ENCODE data around the gene CDADC1. TPM values are rescaled to one million over a fixed set of nuclear protein-coding genes. Genes with fewer than 3 reads are reported as not detected.

CDADC1 gene
- total and polyA plus RNA-seq, 4 donors = 3.0 to 6.1 (median 4.5) TPM

DNA sequence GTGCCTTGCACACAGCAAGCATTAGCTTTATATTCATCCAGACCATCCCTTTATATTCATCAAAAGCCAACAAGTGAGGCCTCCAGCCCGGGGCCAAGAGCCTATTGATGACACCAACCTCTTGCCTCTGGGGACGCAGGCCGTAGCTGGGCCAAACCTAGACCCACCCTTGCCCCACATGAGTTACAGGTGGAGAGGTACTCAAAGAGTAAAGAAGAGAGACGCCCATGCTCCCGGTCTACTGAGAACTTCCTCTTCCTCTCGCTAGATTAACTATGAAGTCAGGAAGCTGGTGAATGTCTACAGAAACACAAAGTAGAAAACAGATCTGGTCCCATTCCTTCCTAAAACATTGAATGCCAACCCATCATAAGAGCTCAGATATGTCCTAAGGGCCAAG, 31.4 kb upstream of the CDADC1 start:
- Histone ChIP-seq H3K27ac (ENCODE audit: low read depth in 1 of 2, low read length in 2 of 2) (no peak overlapping the region), H3K27me3 (ENCODE audit: control insufficient read depth in 4 of 4, insufficient read depth in 4 of 4, low read length in 3 of 4) (peaks cover 0 to 3% (median 0%) of the 10 kb centered on the region in 4 donors), H3K4me1 (ENCODE audit: control insufficient read depth in 4 of 4, insufficient read depth in 4 of 4, low read length in 3 of 4) (peaks cover 5 to 29% (median 19%) of the 10 kb centered on the region in 4 donors), H3K4me3 (ENCODE audit: low read depth in 1 of 3, low read length in 3 of 3) (no peak overlapping the region), H3K36me3 (ENCODE audit: control insufficient read depth in 4 of 4, insufficient read depth in 3 of 4, low read depth in 1 of 4, low read length in 3 of 4) (peaks cover 0 to 2% (median 0%) of the 10 kb centered on the region in 4 donors), H3K9ac (ENCODE audit: low read depth in 1 of 2, low read length in 2 of 2) (no peak overlapping the region), H3K9me3 (ENCODE audit: control insufficient read depth in 4 of 4, low read length in 3 of 4) (peaks cover 0 to 3% (median 0%) of the 10 kb centered on the region in 4 donors)
- WGBS = 90% methylated on average over 6 of the region's 6 CpGs
- TF ChIP-seq RXRA (IDR thresholded peaks at IDR 0.05) (no peak), EGR1 (IDR thresholded peaks at IDR 0.05; ENCODE audit: low read depth in 2 of 2) (no peak), JUND (IDR thresholded peaks at IDR 0.05) (no peak), FOXA2 (IDR thresholded peaks at IDR 0.05) (no peak), YY1 (IDR thresholded peaks at IDR 0.05) (no peak), TAF1 (conservative IDR thresholded peaks at IDR 0.05) (no peak), SP1 (IDR thresholded peaks at IDR 0.05) (no peak), FOXA1 (IDR thresholded peaks at IDR 0.05) (no peak), HNF4G (IDR thresholded peaks at IDR 0.05) (no peak), RAD21 (IDR thresholded peaks at IDR 0.05) (no peak), NR2F2 (IDR thresholded peaks at IDR 0.05) (no peak)
- TF ChIP-seq, protein P1, sequence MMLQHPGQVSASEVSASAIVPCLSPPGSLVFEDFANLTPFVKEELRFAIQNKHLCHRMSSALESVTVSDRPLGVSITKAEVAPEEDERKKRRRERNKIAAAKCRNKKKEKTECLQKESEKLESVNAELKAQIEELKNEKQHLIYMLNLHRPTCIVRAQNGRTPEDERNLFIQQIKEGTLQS (IDR thresholded peaks at IDR 0.05) = no peak
- TF ChIP-seq, protein P2, sequence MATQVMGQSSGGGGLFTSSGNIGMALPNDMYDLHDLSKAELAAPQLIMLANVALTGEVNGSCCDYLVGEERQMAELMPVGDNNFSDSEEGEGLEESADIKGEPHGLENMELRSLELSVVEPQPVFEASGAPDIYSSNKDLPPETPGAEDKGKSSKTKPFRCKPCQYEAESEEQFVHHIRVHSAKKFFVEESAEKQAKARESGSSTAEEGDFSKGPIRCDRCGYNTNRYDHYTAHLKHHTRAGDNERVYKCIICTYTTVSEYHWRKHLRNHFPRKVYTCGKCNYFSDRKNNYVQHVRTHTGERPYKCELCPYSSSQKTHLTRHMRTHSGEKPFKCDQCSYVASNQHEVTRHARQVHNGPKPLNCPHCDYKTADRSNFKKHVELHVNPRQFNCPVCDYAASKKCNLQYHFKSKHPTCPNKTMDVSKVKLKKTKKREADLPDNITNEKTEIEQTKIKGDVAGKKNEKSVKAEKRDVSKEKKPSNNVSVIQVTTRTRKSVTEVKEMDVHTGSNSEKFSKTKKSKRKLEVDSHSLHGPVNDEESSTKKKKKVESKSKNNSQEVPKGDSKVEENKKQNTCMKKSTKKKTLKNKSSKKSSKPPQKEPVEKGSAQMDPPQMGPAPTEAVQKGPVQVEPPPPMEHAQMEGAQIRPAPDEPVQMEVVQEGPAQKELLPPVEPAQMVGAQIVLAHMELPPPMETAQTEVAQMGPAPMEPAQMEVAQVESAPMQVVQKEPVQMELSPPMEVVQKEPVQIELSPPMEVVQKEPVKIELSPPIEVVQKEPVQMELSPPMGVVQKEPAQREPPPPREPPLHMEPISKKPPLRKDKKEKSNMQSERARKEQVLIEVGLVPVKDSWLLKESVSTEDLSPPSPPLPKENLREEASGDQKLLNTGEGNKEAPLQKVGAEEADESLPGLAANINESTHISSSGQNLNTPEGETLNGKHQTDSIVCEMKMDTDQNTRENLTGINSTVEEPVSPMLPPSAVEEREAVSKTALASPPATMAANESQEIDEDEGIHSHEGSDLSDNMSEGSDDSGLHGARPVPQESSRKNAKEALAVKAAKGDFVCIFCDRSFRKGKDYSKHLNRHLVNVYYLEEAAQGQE (IDR thresholded peaks at IDR 0.05) = no peak
- DNase-seq (ENCODE audit: low spot score) = no peak

DNA sequence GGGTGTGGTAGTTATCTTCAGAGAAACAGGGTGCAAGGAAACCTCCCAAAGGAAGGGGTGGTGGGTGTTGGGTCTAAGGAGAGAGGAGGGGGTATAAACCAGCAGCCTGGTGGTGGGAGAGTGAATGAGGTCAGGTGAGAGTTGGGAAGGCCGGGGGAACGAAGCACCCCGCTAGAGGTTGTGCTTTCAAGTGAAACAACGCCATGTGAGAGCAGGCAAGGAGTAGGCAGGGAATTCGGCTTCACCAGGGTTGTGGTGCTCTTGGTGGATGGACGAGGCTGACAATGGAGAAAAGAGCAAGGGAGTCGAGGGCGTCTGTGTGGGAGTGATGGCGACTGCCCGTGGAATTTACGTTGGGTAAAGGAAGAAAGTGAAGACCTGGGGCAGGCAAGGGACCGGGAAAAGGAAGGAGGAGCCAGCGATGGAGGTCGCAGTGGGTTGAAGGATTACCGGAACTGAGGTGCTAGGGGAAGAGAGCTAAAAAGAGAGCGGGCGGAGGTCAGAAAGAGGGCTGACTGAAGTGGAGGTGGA, 29.7 kb upstream of the CDADC1 start:
- Histone ChIP-seq H3K9ac (ENCODE audit: low read depth in 1 of 2, low read length in 2 of 2) (no peak overlapping the region), H3K36me3 (ENCODE audit: control insufficient read depth in 4 of 4, insufficient read depth in 3 of 4, low read depth in 1 of 4, low read length in 3 of 4) (no peaks in the 10 kb centered on the region), H3K27ac (ENCODE audit: low read depth in 1 of 2, low read length in 2 of 2) (no peak overlapping the region), H3K27me3 (ENCODE audit: control insufficient read depth in 4 of 4, insufficient read depth in 4 of 4, low read length in 3 of 4) (peaks cover 0 to 3% (median 0%) of the 10 kb centered on the region in 4 donors), H3K4me3 (ENCODE audit: low read depth in 1 of 3, low read length in 3 of 3) (no peak overlapping the region), H3K4me1 (ENCODE audit: control insufficient read depth in 4 of 4, insufficient read depth in 4 of 4, low read length in 3 of 4) (peaks cover 5 to 29% (median 19%) of the 10 kb centered on the region in 4 donors), H3K9me3 (ENCODE audit: control insufficient read depth in 4 of 4, low read length in 3 of 4) (peaks cover 0 to 3% (median 0%) of the 10 kb centered on the region in 4 donors)
- no peak for DNase-seq (ENCODE audit: low spot score)
- TF ChIP-seq GABPA (IDR thresholded peaks at IDR 0.05 in 1 of 2, conservative IDR thresholded peaks at IDR 0.05 in 1 of 2) (no peak), JUND (IDR thresholded peaks at IDR 0.05) (no peak), FOXA2 (IDR thresholded peaks at IDR 0.05) (no peak), HNF4A (conservative IDR thresholded peaks at IDR 0.05) (no peak), SP1 (IDR thresholded peaks at IDR 0.05) (no peak), HNF4G (IDR thresholded peaks at IDR 0.05) (no peak)
- TF ChIP-seq, protein P3, sequence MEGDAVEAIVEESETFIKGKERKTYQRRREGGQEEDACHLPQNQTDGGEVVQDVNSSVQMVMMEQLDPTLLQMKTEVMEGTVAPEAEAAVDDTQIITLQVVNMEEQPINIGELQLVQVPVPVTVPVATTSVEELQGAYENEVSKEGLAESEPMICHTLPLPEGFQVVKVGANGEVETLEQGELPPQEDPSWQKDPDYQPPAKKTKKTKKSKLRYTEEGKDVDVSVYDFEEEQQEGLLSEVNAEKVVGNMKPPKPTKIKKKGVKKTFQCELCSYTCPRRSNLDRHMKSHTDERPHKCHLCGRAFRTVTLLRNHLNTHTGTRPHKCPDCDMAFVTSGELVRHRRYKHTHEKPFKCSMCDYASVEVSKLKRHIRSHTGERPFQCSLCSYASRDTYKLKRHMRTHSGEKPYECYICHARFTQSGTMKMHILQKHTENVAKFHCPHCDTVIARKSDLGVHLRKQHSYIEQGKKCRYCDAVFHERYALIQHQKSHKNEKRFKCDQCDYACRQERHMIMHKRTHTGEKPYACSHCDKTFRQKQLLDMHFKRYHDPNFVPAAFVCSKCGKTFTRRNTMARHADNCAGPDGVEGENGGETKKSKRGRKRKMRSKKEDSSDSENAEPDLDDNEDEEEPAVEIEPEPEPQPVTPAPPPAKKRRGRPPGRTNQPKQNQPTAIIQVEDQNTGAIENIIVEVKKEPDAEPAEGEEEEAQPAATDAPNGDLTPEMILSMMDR (IDR thresholded peaks at IDR 0.05; ENCODE audit: low read depth, low read length, missing input control) = no peak
- TF ChIP-seq, protein P2 (IDR thresholded peaks at IDR 0.05) = no peak
- WGBS = 73% methylated on average over 17 of the region's 17 CpGs
